Activated naive CD8-positive, alpha-beta T cell treated with anti-CD3 and anti-CD28 coated beads for 36 hours (primary cell): Measurements from ENCODE around the gene UBE2S. TPM values are rescaled to one million over a fixed set of nuclear protein-coding genes. Genes with fewer than 3 reads are reported as not detected.
A peak's percentile ranks its signal among the peaks of the same experiment; 100 is the strongest.

ENCODE experiments used
- DNase-seq: peaks from one replicate; pipeline ENCODE4 v3.0.0; 2021
- H3K27ac Mint-ChIP-seq: one replicate; pipeline ENCODE4 v1.8.0; 2022; ENCODE audit warnings: mild to moderate bottlenecking, moderate library complexity, mixed read lengths
- H3K27me3 Mint-ChIP-seq: one replicate; pipeline ENCODE4 v1.8.0; 2022; ENCODE audit warnings: mild to moderate bottlenecking, mixed read lengths
- H3K36me3 Mint-ChIP-seq: one replicate; pipeline ENCODE4 v1.8.0; 2021; ENCODE audit warnings: mild to moderate bottlenecking, mixed read lengths
- H3K4me1 Mint-ChIP-seq: one replicate; pipeline ENCODE4 v1.8.0; 2021; ENCODE audit warnings: mixed read lengths
- H3K4me3 Mint-ChIP-seq: one replicate; pipeline ENCODE4 v1.8.0; 2022; ENCODE audit warnings: mild to moderate bottlenecking, moderate library complexity, mixed read lengths
- H3K9me3 Mint-ChIP-seq: one replicate; pipeline ENCODE4 v1.8.0; 2022; ENCODE audit warnings: mixed read lengths
- total RNA-seq, 2 experiments: library from RNA; stranded (reverse); gene quantifications; one replicate each; pipeline ENCODE4 v1.2.3, GENCODE V29; 2021

Gene UBE2S
- total RNA-seq, 2 experiments from 2014 or later, result 323 to 325 TPM

DNA sequence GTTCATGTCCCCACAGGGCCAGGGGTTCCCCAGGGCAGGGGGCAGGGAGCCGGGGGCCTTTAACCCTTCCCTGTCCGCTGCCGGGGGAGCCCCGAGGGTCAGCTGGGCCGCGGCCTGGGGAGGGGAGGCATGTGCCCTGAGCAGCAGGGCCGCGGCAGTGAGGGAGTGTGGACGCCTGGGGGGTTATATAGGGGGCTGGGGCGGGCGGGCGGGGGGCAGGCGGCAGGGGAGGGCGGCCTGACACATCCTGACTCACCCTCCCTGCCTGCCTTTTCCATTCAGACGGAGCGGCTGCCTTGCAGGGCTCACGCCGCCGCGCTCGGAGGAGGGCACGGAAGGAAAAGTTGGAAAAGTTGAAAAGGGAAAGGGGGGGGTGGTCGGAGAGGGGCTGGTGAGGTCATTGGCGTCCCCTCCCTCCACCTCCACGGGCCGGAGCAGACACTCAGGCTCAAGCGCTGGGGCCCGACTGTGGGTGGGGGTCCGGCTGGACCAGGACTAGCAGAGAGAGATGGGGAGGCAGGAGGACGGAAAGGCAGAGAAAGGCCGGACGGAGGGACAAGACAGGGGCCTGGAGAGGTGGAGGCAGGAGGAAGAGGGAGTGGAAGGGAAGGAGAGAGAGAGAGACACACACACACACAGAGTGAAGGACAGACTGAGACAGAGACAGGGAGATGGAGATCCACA lies 37.1 kb downstream of the UBE2S start, which contains the start of gene IL11:
IL11 (minus strand) TSS at position 159 of the 684 bp plus-strand sequence; CDS start at position 6, 153 bp downstream.
- no peak within 1 kb of the TSS for H3K27ac Mint-ChIP-seq
- no peaks in the 10 kb centered on the region for H3K36me3 Mint-ChIP-seq
- DNase-seq, result no peak
- H3K27me3 Mint-ChIP-seq, result peaks cover 69% of the 10 kb centered on the region
- no peaks in the 10 kb centered on the region for H3K9me3 Mint-ChIP-seq
- H3K4me1 Mint-ChIP-seq, result peaks cover 13% of the 10 kb centered on the region
- H3K4me3 Mint-ChIP-seq, result peak within 1 kb of the TSS; percentile 75

DNA sequence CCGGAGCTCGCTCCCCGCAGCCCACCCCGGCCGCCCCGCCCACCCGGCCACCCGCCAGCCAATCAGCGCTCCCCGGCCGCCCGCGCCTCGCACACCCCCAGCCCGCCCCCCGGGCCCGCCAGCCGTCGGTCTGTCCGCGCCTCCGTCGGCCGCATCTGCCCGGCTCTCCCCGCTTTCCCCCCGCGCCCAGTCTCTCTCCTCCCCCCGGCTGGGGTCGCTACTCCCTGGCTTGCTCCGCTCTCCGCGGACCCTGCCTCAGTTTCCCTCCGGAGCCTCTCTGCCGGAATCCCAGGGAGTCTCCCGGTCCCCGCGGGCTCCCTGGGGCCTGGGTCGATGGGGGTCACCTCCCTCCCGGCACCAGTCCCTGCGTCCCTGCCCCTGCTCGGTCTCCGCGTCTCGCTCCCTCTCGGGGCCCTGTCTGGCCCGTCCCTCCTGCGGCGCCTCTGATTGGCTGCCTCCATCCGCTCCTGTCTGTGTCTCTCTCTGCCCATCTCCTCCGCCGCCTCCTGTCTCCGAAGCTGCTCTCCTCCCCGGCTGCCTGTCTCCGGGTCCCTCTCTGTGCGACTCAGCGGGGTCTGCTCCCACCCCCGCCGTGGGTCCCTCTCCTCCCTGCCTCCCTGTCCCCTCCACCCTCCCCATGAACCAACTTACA lies 37.8 kb downstream of the UBE2S start:
- Mint-ChIP-seq H3K27ac (no peak overlapping the region), H3K36me3 (no peaks in the 10 kb centered on the region), H3K27me3 (peaks cover 65% of the 10 kb centered on the region), H3K4me1 (peaks cover 13% of the 10 kb centered on the region), H3K9me3 (no peaks in the 10 kb centered on the region), H3K4me3 (peak overlapping the region; percentile 75)
- DNase-seq, result peak; percentile 51

DNA sequence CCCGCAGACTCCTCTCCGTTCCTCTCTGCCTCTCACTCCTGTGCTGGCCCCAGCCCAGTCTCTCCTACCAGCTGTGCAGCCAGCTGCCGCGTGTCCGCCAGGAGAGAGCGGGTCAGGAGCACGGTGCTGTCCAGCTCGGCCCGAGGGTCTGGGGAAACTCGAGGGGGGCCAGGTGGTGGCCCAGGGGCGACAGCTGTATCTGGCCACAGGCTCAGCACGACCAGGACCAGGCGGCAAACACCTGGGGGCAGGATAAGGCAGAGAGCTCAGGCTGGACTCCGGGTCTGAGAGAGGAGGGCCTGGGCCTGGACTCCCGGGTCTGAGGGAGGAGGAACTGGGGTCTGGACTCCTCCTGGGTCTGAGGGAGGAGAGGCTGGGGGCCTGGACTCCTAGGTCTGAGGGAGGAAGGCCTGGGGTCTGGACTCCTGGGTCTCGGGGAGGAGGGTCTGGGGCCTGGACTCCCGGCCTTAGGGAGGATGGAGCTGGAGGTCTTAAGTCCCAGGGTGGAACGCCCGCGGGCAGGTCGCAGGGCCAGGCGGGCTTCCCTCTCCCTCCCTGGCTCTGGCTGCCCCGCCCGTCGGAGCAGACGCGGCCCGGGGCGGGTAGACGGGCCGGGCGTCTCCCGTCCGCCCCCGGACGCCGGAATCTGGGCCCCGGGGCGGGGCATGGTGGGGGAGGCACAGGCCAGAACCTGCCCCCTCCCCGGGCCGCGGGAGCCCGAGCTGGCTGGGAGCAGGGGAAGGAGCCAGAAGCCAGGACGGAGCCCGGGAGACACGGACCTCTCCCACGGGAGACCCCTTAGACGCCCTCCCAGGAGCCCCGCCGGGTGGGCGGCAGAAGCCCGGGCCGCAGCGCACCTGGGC lies 38.7 kb downstream of the UBE2S start:
- peak; percentile 41 for DNase-seq
- no peak overlapping the region for H3K4me3 Mint-ChIP-seq

DNA sequence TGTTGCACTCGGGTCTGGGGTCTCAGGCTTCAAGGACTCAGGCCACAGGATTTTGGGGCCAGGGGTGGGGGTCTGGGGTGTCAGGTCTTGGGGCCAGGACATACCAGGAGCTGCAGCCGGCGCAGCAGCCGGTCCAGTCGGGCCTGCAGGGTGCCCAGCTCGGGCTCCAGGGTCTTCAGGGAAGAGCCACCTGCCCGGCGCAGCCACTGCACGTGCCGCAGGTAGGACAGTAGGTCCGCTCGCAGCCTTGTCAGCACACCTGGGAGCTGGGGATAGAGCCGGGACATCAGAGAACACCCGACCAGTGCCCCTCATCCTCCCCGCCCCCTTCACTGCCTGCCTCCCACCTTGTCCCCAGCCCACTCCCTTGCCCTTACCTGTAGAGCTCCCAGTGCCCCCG lies 39.5 kb downstream of the UBE2S start:
- no peak overlapping the region for H3K27ac Mint-ChIP-seq
- H3K4me3 Mint-ChIP-seq, result no peak overlapping the region
- no peaks in the 10 kb centered on the region for H3K36me3 Mint-ChIP-seq
- peaks cover 10% of the 10 kb centered on the region for H3K4me1 Mint-ChIP-seq
- no peaks in the 10 kb centered on the region for H3K9me3 Mint-ChIP-seq
- DNase-seq, result no peak
- peaks cover 54% of the 10 kb centered on the region for H3K27me3 Mint-ChIP-seq

More for the DNA sequence above, 38.7 kb downstream of the UBE2S start:
- peaks cover 13% of the 10 kb centered on the region for H3K4me1 Mint-ChIP-seq
- H3K27ac Mint-ChIP-seq, result no peak overlapping the region
- no peaks in the 10 kb centered on the region for H3K36me3 Mint-ChIP-seq
- peaks cover 61% of the 10 kb centered on the region for H3K27me3 Mint-ChIP-seq
- H3K9me3 Mint-ChIP-seq, result no peaks in the 10 kb centered on the region

DNA sequence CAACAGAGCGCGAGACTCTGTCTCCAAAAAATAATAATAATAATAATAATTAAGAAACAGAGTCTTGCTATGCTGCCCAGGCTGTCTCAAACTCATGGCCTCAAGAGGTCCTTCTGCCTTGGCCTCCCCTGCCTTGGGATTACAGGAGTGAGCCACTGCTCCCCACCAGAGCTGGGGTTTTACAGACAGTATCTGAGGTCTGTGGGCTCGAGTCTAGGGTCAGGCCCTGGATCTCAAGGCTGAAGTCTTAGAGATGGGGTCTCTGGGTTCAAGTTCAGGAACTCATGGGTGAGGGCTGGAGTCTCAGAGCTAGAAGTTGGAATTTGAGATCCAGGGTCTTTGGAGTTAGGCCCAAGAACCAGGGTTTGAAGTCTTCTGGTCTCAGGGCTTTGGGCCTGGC lies 40.8 kb downstream of the UBE2S start:
- peaks cover 43% of the 10 kb centered on the region for H3K27me3 Mint-ChIP-seq
- no peak overlapping the region for H3K27ac Mint-ChIP-seq
- H3K9me3 Mint-ChIP-seq, result no peaks in the 10 kb centered on the region
- no peaks in the 10 kb centered on the region for H3K36me3 Mint-ChIP-seq
- H3K4me3 Mint-ChIP-seq, result no peak overlapping the region
- peaks cover 3% of the 10 kb centered on the region for H3K4me1 Mint-ChIP-seq
- no peak for DNase-seq

DNA sequence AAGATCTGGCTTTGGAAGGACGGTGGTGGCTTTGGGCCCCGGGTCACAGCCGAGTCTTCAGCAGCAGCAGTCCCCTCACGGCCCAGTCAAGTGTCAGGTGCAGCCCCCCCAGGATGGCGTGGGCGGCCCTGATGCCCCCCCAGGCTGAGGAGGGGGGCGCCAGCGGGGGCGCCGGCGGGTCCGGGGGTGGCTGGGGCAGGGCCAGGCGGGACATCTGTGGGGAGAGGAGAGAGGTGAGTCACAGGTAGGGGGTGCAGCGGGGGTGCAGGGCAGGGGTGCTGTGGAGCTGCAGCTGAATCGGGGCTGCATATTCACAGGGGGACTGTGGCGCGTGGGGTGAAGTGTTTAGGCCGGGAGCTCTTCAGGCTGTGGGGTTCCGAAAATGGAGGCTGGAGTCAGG lies 41.6 kb downstream of the UBE2S start:
- no peaks in the 10 kb centered on the region for H3K36me3 Mint-ChIP-seq
- DNase-seq, result no peak
- peaks cover 34% of the 10 kb centered on the region for H3K27me3 Mint-ChIP-seq
- peaks cover 3% of the 10 kb centered on the region for H3K4me1 Mint-ChIP-seq
- H3K9me3 Mint-ChIP-seq, result no peaks in the 10 kb centered on the region
- no peak overlapping the region for H3K27ac Mint-ChIP-seq
- no peak overlapping the region for H3K4me3 Mint-ChIP-seq

DNA sequence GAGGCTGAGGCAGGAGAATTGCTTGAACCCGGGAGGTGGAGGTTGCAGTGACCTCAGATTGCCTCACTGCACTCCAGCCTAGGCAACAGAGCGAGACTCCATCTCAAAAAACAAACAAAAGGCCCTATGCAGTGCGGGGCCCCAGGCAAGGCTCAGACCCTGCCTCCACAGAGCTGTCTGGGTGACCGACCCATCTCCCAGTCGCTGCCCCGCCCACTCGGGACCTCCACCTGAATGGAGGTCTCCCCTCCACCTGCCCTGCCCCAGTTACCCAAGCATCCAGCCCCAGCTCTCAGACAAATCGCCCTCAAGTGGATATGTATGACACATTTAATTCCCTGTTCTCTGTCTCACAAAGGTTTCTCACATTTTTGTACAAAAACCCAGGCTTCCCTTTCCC lies 42.3 kb downstream of the UBE2S start:
- Mint-ChIP-seq H3K27me3 (peaks cover 27% of the 10 kb centered on the region), H3K27ac (no peak overlapping the region), H3K4me1 (peaks cover 3% of the 10 kb centered on the region), H3K36me3 (no peaks in the 10 kb centered on the region), H3K4me3 (no peak overlapping the region), H3K9me3 (no peaks in the 10 kb centered on the region)
- DNase-seq, result no peak

DNA sequence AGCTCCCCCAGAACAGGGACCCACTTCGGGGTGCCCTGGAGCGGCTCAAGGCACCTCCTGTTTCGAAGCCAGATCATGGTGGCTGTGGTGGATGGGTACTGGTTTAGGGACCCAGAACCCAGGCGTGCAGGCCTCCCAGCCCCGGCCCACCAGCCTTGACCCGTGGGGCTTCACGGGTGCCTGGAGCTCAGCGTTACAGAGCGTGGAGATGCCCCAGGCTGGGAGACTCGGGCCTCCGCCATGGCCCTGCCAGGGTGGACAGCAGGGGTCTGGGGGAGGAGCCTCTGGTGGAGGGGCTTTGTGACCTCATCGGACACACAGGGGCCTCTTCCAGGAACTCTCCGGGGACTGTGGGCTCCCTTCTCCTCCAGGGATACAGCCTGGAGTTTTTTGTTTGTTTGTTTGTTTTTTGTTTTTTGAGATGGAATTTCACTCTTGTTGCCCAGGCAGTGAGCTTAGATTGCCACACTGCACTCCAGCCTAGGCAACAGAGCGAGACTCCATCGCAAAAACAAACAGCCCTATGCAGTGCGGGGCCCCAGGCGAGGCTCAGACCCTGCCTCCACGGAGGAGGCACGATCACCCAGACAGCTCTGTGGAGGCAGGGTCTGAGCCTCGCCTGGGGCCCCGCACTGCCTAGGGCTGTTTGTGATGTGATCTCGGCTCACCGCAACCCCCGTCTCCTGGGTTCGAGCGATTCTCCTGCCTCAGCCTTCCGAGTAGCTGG lies 44.4 kb downstream of the UBE2S start, which contains the start of gene GARIN5B:
GARIN5B (minus strand) TSS at position 271 of the 727 bp plus-strand sequence; CDS start at position 77, 194 bp downstream.
- Mint-ChIP-seq H3K9me3 (no peaks in the 10 kb centered on the region), H3K27ac (no peak within 1 kb of the TSS), H3K27me3 (peaks cover 12% of the 10 kb centered on the region), H3K4me3 (no peak within 1 kb of the TSS), H3K4me1 (no peaks in the 10 kb centered on the region), H3K36me3 (no peaks in the 10 kb centered on the region)
- DNase-seq, result no peak

- Mint-ChIP-seq H3K36me3 (no peaks in the 10 kb centered on the region), H3K4me3 (no peak overlapping the region), H3K27ac (no peak overlapping the region), H3K9me3 (no peaks in the 10 kb centered on the region), H3K27me3 (peaks cover 7% of the 10 kb centered on the region), H3K4me1 (no peaks in the 10 kb centered on the region)
- DNase-seq, result no peak
These were observed 45.2 kb downstream of the UBE2S start for GRCh38 chr19:55362174-55362989.

GRCh38 chr19:55360902-55361301 lies 46.7 kb downstream of the UBE2S start:
- H3K9me3 Mint-ChIP-seq, result no peaks in the 10 kb centered on the region
- no peaks in the 10 kb centered on the region for H3K4me1 Mint-ChIP-seq
- no peak for DNase-seq
- no peaks in the 10 kb centered on the region for H3K36me3 Mint-ChIP-seq
- H3K4me3 Mint-ChIP-seq, result no peak overlapping the region
- H3K27me3 Mint-ChIP-seq, result peaks cover 15% of the 10 kb centered on the region
- no peak overlapping the region for H3K27ac Mint-ChIP-seq

DNA sequence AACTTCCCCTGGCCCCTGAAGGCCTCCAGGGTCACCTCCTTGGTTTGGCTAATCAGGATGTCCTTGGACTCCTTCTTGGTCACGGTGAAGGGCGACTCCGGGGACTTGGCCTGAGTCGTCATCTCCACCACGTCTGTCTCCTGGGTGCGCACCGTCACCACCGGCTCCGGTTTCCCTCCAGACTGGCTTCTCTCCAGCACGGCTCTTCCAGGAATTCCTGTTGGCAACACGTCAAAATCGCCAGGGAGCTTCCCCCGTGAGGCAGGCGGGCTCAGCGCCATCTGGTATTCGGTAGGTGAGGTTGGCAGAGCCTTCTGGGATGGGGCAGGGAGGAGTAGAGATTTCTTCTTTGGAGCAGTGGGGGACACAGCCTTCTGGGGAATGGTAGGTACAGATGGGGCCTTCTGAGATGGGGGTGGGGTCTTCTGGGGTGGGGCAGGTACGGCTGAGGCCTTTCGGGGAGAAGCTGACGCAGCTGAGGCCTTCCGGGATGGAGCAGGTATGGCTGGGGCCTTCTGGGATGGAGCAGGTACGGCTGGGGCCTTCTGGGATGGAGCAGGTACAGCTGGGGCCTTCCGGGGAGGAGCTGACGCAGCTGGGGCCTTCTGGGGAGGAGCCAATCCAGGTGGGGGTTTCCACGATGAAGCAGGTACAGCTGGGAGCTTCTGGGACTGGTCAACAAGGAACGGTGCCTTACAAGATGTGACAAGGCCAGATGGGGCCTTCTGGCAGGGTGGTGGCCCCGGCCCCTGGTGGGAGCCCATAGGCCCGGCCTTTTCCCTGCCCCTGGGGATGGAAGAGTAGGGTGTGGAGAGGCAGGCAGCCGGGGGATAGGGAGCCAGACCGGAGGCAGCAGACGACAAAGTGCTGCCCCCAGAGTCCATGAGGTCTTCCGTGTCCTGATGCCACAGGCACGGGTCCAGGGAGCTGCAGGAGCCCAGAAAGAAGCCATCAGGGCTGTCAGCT lies 48.4 kb downstream of the UBE2S start:
- Mint-ChIP-seq H3K27me3 (peaks cover 28% of the 10 kb centered on the region), H3K4me1 (no peaks in the 10 kb centered on the region), H3K9me3 (no peaks in the 10 kb centered on the region), H3K36me3 (no peaks in the 10 kb centered on the region), H3K4me3 (no peak overlapping the region), H3K27ac (no peak overlapping the region)
- no peak for DNase-seq

- Mint-ChIP-seq H3K4me1 (peaks cover 2% of the 10 kb centered on the region), H3K27me3 (peaks cover 35% of the 10 kb centered on the region)
These were observed 49.1 kb downstream of the UBE2S start for GRCh38 chr19:55358493-55358892.

DNA sequence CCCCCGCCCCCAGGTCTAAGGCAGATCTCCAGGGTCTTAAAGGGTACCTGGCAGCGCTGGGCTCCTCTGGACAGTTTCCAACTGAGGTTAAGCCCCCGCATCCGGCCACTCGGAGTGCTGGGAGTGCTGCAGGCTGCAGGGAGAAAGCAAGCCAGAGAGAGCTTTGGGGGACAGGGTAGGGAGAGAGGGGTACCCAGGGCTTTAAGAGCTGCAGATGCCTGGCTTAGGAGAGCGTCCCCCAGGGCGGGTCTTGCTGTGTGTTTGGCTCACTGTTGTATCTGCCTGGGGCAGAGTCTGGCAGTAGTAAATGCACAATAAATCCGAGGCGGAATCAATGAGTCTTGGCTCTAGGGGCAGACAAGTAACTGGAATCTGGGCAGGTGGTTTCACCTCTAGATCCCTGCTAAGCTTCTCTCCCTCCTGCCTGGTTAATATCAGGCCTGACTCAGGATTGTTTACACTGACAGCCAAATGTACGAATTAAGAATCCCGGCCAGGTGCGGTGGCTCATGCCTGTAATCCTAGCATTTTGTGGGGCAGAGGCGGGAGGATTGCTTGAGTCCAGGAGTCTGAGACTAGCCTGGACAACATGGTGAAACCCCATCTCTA lies 52.3 kb downstream of the UBE2S start:
- Mint-ChIP-seq H3K4me3 (no peak overlapping the region), H3K9me3 (no peaks in the 10 kb centered on the region), H3K36me3 (no peaks in the 10 kb centered on the region), H3K4me1 (peaks cover 13% of the 10 kb centered on the region), H3K27ac (no peak overlapping the region), H3K27me3 (peaks cover 62% of the 10 kb centered on the region)
- DNase-seq, result no peak

More at GRCh38 chr19:55358493-55358892, 49.1 kb downstream of the UBE2S start:
- no peaks in the 10 kb centered on the region for H3K36me3 Mint-ChIP-seq
- H3K27ac Mint-ChIP-seq, result no peak overlapping the region
- H3K9me3 Mint-ChIP-seq, result no peaks in the 10 kb centered on the region
- DNase-seq, result no peak
- no peak overlapping the region for H3K4me3 Mint-ChIP-seq
